HL-60 (cell line): ENCODE data around the gene NUDT15.

ENCODE experiments used
- DNase-seq, 2 experiments: peaks; one replicate each; pipeline ENCODE4 v3.0.0-alpha.2; 2010 to 2020; ENCODE audit warnings: low read depth in 1 of 2, low spot score in 1 of 2
- H3K27ac ChIP-seq: fragments of 250-450 bp; sonication (Bioruptor Pico); replicated peaks from 2 replicates; pipeline ENCODE4 v1.5.1; 2020; ENCODE audit warnings: mild to moderate bottlenecking, moderate library complexity
- H3K27me3 ChIP-seq: fragments of 250-450 bp; sonication (Bioruptor Pico); 2 replicates; pipeline ENCODE4 v1.5.1; 2021; ENCODE audit warnings: mild to moderate bottlenecking, moderate library complexity; ENCODE audit not compliant: insufficient read depth, poor library complexity, severe bottlenecking
- H3K4me3 ChIP-seq: replicated peaks from 2 replicates; pipeline ENCODE4 v1.5.1; 2011; ENCODE audit warnings: mild to moderate bottlenecking, control low read depth, low read length; ENCODE audit not compliant: insufficient read depth
- GABPA ChIP-seq: IDR thresholded peaks from 2 replicates; pipeline ENCODE4 v1.6.1; 2012; ENCODE audit warnings: low read depth
- POLR2AphosphoS5 ChIP-seq: IDR thresholded peaks from 2 replicates; pipeline ENCODE4 v1.6.1; 2012; ENCODE audit warnings: low read depth
- SPI1 ChIP-seq: IDR thresholded peaks from 2 replicates; pipeline ENCODE4 v1.6.1; 2012; ENCODE audit warnings: low read depth, mild to moderate bottlenecking, borderline replicate concordance
- TF ChIP-seq, protein P1 (sequence below): IDR thresholded peaks from 2 replicates; pipeline ENCODE4 v1.6.1; 2012; ENCODE audit warnings: low read depth; ENCODE audit not compliant: insufficient replicate concordance
- TF ChIP-seq, protein P2 (sequence below): IDR thresholded peaks from one replicate; pipeline ENCODE4 v1.5.1; 2011; ENCODE audit warnings: low read length, control low read depth, inconsistent platforms; ENCODE audit not compliant: insufficient read depth

Gene NUDT15

GRCh38 chr13:48029859-48030258, 7.7 kb upstream of the NUDT15 start:
- H3K27ac ChIP-seq = no peak overlapping the region
- TF ChIP-seq POLR2AphosphoS5 = no peak
- TF ChIP-seq, protein P1, sequence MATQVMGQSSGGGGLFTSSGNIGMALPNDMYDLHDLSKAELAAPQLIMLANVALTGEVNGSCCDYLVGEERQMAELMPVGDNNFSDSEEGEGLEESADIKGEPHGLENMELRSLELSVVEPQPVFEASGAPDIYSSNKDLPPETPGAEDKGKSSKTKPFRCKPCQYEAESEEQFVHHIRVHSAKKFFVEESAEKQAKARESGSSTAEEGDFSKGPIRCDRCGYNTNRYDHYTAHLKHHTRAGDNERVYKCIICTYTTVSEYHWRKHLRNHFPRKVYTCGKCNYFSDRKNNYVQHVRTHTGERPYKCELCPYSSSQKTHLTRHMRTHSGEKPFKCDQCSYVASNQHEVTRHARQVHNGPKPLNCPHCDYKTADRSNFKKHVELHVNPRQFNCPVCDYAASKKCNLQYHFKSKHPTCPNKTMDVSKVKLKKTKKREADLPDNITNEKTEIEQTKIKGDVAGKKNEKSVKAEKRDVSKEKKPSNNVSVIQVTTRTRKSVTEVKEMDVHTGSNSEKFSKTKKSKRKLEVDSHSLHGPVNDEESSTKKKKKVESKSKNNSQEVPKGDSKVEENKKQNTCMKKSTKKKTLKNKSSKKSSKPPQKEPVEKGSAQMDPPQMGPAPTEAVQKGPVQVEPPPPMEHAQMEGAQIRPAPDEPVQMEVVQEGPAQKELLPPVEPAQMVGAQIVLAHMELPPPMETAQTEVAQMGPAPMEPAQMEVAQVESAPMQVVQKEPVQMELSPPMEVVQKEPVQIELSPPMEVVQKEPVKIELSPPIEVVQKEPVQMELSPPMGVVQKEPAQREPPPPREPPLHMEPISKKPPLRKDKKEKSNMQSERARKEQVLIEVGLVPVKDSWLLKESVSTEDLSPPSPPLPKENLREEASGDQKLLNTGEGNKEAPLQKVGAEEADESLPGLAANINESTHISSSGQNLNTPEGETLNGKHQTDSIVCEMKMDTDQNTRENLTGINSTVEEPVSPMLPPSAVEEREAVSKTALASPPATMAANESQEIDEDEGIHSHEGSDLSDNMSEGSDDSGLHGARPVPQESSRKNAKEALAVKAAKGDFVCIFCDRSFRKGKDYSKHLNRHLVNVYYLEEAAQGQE = no peak
- TF ChIP-seq, protein P2, sequence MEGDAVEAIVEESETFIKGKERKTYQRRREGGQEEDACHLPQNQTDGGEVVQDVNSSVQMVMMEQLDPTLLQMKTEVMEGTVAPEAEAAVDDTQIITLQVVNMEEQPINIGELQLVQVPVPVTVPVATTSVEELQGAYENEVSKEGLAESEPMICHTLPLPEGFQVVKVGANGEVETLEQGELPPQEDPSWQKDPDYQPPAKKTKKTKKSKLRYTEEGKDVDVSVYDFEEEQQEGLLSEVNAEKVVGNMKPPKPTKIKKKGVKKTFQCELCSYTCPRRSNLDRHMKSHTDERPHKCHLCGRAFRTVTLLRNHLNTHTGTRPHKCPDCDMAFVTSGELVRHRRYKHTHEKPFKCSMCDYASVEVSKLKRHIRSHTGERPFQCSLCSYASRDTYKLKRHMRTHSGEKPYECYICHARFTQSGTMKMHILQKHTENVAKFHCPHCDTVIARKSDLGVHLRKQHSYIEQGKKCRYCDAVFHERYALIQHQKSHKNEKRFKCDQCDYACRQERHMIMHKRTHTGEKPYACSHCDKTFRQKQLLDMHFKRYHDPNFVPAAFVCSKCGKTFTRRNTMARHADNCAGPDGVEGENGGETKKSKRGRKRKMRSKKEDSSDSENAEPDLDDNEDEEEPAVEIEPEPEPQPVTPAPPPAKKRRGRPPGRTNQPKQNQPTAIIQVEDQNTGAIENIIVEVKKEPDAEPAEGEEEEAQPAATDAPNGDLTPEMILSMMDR = no peak
- TF ChIP-seq SPI1 = no peak
- TF ChIP-seq GABPA = no peak
- H3K4me3 ChIP-seq = no peak overlapping the region
- DNase-seq = no peak
- H3K27me3 ChIP-seq = no peaks in the 10 kb centered on the region

- no peak for TF ChIP-seq POLR2AphosphoS5
- TF ChIP-seq, protein P1 = no peak
- no peak for TF ChIP-seq SPI1
- TF ChIP-seq, protein P2 = no peak
- no peak for TF ChIP-seq GABPA
- no peak overlapping the region for H3K27ac ChIP-seq
- DNase-seq = no peak
- no peaks in the 10 kb centered on the region for H3K27me3 ChIP-seq
- no peak overlapping the region; the same call in 1 of the 2 replicates for H3K4me3 ChIP-seq
Observed at GRCh38 chr13:48038761-48039160, 1.2 kb downstream of the NUDT15 start.

DNA sequence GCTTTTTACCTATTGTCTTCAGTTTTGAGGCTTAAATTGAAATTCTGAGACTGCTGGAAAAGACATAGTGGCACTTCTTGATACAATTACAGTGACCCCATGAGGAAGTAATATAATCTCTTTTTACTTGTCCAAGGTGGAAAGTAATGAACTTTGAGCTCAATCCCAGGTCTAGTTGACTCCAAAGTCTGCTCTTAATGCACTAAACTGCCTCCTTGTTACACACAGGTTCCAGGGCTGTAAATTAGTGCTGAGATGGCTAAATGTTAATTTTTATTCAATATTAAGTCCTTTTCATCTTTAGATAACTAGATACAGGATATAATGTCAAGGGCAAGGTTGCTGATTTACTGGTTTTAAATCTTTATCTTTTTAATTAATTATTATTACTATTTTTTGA, 2.5 kb downstream of the NUDT15 start:
- no peaks in the 10 kb centered on the region for H3K27me3 ChIP-seq

DNA sequence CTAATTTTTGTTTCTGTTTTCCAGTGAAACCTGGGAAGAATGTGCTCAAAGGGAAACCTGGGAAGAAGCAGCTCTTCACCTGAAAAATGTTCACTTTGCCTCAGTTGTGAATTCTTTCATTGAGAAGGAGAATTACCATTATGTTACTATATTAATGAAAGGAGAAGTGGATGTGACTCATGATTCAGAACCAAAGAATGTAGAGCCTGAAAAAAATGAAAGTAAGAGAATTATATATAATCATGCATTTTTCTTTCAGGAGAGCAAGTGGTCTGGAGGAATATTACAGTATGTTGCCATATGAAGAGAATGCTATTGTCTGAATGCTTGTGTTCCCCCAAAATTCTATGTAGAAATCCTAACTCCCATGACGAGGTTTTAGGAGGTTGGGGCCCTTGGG, 3.4 kb downstream of the NUDT15 start:
- TF ChIP-seq, protein P1 = no peak
- TF ChIP-seq POLR2AphosphoS5 (no peak), GABPA (no peak), SPI1 (no peak)
- TF ChIP-seq, protein P2 = no peak
- H3K27ac ChIP-seq = no peak overlapping the region
- H3K27me3 ChIP-seq = no peaks in the 10 kb centered on the region
- no peak overlapping the region for H3K4me3 ChIP-seq
- DNase-seq = no peak

More for the DNA sequence above, 2.5 kb downstream of the NUDT15 start:
- no peak overlapping the region for H3K4me3 ChIP-seq
- H3K27ac ChIP-seq = no peak overlapping the region
- TF ChIP-seq, protein P2 = no peak
- no peak for DNase-seq
